B cell (primary cell): ENCODE measurements around the gene ADAR. TPM values are rescaled to one million over a fixed set of nuclear protein-coding genes. Genes with fewer than 3 reads are reported as not detected.

ENCODE experiments used
- ATAC-seq: fragments of 200-7000 bp; cut with Tn5 transposase; one replicate; pipeline ENCODE4 v1.10.0; 2021; ENCODE audit warnings: low read depth, mild to moderate bottlenecking, moderate number of reproducible peaks, moderate library complexity
- CTCF ChIA-PET: fragments of 350-600 bp; sonication (Branson Sonifier 250); formaldehyde crosslinking; loops from one replicate; lab custom pipeline; 2021; ENCODE audit warnings: antibody characterized with exemption, inconsistent platforms; lab: Charles Lee
- POLR2A ChIA-PET: fragments of 350-600 bp; sonication (Branson Sonifier 250); formaldehyde crosslinking; loops from one replicate; lab custom pipeline; 2021; ENCODE audit warnings: antibody characterized with exemption; lab: Charles Lee
- DNase-seq: peaks from one replicate; pipeline ENCODE4 v3.0.0; 2013
- H2AFZ ChIP-seq: 2 replicates; pipeline ENCODE4 v1.6.1; 2012; ENCODE audit warnings: mild to moderate bottlenecking, low read depth, low read length; ENCODE audit not compliant: insufficient read depth, poor library complexity, severe bottlenecking
- H3K27ac ChIP-seq, 2 donors: 1 replicate in 1 of 2; 2 replicates in 1 of 2; pipeline ENCODE4 v1.5.1; 2012 to 2013; ENCODE audit warnings: low read length in 2 of 2, mild to moderate bottlenecking in 2 of 2, moderate library complexity in 1 of 2
- H3K27me3 ChIP-seq, 4 experiments: fragments of 200-600 bp in 1 of 4; sonication (generic) in 1 of 4; replicated peaks in 1 of 4; 1 replicate in 2 of 4; 2 replicates in 2 of 4; pipeline versions ENCODE4 v1.6.1 to v1.7.0; 2013 to 2016; ENCODE audit warnings: low read length in 3 of 4, mild to moderate bottlenecking in 2 of 4, mixed read lengths in 1 of 4, moderate library complexity in 1 of 4; ENCODE audit not compliant: insufficient read depth in 4 of 4, control insufficient read depth in 3 of 4; ENCODE audit errors: control extremely low read depth in 1 of 4
- H3K36me3 ChIP-seq, 2 experiments: replicated peaks in 1 of 2; 1 replicate in 1 of 2; 2 replicates in 1 of 2; pipeline versions ENCODE4 v1.6.1 to v1.7.1; 2013; ENCODE audit warnings: low read length in 1 of 2; ENCODE audit not compliant: insufficient read depth in 2 of 2, control insufficient read depth in 1 of 2; ENCODE audit errors: control extremely low read depth in 1 of 2, extremely low read depth in 1 of 2
- H3K4me1 ChIP-seq, 2 donors: fragments of 200-600 bp in 1 of 2; sonication (generic) in 1 of 2; 1 replicate in 1 of 2; 2 replicates in 1 of 2; pipeline versions ENCODE4 v1.5.1 to v1.6.1; 2013 to 2017; ENCODE audit warnings: low read length in 2 of 2; ENCODE audit not compliant: control insufficient read depth in 2 of 2, insufficient read depth in 2 of 2
- H3K4me2 ChIP-seq: replicated peaks from 2 replicates; pipeline ENCODE3; 2012; ENCODE audit warnings: mild to moderate bottlenecking, low read depth, low read length; ENCODE audit not compliant: poor library complexity, severe bottlenecking
- H3K4me3 ChIP-seq, 5 experiments: fragments of 200-600 bp in 1 of 5; sonication (generic) in 1 of 5; 1 replicate in 3 of 5; 2 replicates in 2 of 5; pipeline versions ENCODE4 v1.5.1 to v1.7.0; 2011 to 2016; ENCODE audit warnings: low read length in 4 of 5, mild to moderate bottlenecking in 4 of 5, low read depth in 2 of 5, control low read depth in 1 of 5, moderate library complexity in 1 of 5; ENCODE audit not compliant: insufficient read depth in 1 of 5; ENCODE audit errors: control extremely low read depth in 1 of 5, extremely low read depth in 1 of 5
- H3K79me2 ChIP-seq: fragments of 200-600 bp; sonication (generic); one replicate; pipeline ENCODE4 v1.6.0; 2016; ENCODE audit warnings: low read length; ENCODE audit not compliant: control insufficient read depth, insufficient read depth
- H3K9ac ChIP-seq: fragments of 200-600 bp; sonication (generic); 2 replicates; pipeline ENCODE4 v1.6.1; 2017; ENCODE audit warnings: mild to moderate bottlenecking, low read length, moderate library complexity
- H3K9me3 ChIP-seq, 3 donors: one replicate each; pipeline versions ENCODE4 v1.6.1 to v1.7.1; 2013; ENCODE audit warnings: low read length in 2 of 3; ENCODE audit not compliant: control insufficient read depth in 2 of 3, insufficient read depth in 1 of 3; ENCODE audit errors: control extremely low read depth in 1 of 3
- H4K20me1 ChIP-seq: 2 replicates; pipeline ENCODE4 v1.6.0; 2012; ENCODE audit warnings: mild to moderate bottlenecking, low read length; ENCODE audit not compliant: insufficient read depth, control insufficient read depth, poor library complexity, severe bottlenecking
- H3K27ac Mint-ChIP-seq: one replicate; pipeline ENCODE4 v1.8.0; 2021; ENCODE audit warnings: mixed read lengths
- H3K27me3 Mint-ChIP-seq: one replicate; pipeline ENCODE4 v1.8.0; 2021; ENCODE audit warnings: mixed read lengths
- H3K4me1 Mint-ChIP-seq: one replicate; pipeline ENCODE4 v1.8.0; 2021; ENCODE audit warnings: mixed read lengths
- H3K4me3 Mint-ChIP-seq: one replicate; pipeline ENCODE4 v1.8.0; 2021; ENCODE audit warnings: mixed read lengths
- H3K9me3 Mint-ChIP-seq: one replicate; pipeline ENCODE4 v1.8.0; 2022; ENCODE audit warnings: mixed read lengths; ENCODE audit not compliant: insufficient read depth
- EZH2 ChIP-seq: IDR thresholded peaks from 2 replicates; pipeline ENCODE4 v1.6.1; 2012; ENCODE audit warnings: borderline replicate concordance, low read depth, mild to moderate bottlenecking, moderate library complexity, low read length; ENCODE audit not compliant: insufficient read depth, poor library complexity, severe bottlenecking
- WGBS: methylation state at CpG from one replicate; pipeline ENCODE4 v1.1.5; 2013; ENCODE audit warnings: missing lambda C conversion rate; ENCODE audit not compliant: insufficient coverage; 5-methylcytosine and 5-hydroxymethylcytosine counted together
- intact Hi-C: fragments of 100-400 bp; cut with micrococcal nuclease; formaldehyde crosslinking; loops from one replicate; pipeline ENCODE4 v1.10.0; 2022
- polyA plus RNA-seq: library from polyadenylated mRNA; depleted of rRNA; stranded (reverse); fragments of >200 nt; gene quantifications from 2 replicates; pipeline ENCODE4 v1.2.3, GENCODE V29; 2012
- total RNA-seq, 2 donors: library from RNA; stranded (reverse); fragments of 120-200 nt in 1 of 2; gene quantifications; 1 replicate in 1 of 2; 2 replicates in 1 of 2; pipeline versions ENCODE4 v1.2.3 to v1.2.4, GENCODE V29; 2013 to 2022
- TF ChIP-seq, protein P1 (sequence below): fragments of 200-600 bp; IDR thresholded peaks from one replicate; pipeline ENCODE4 v1.8.0; 2022; ENCODE audit warnings: antibody characterized with exemption, mild to moderate bottlenecking

The ADAR gene
- total and polyA plus RNA-seq, 2 donors (not counting 1 experiment from before 2014, with no cell fraction given): 64.9 to 241 TPM

GRCh38 chr1:154567386-154568156 is 40.4 kb downstream of the ADAR start, which contains the start of gene CHRNB2:
Gene CHRNB2, plus strand, starts transcription at chr1:154567778. Its CDS starts 267 bp downstream, at chr1:154568045.
- Mint-ChIP-seq H3K27ac (no peak within 1 kb of the TSS), H3K4me3 (peak within 1 kb of the TSS; percentile 12), H3K27me3 (peaks cover 51% of the 10 kb centered on the region), H3K9me3 (no peaks in the 10 kb centered on the region), H3K4me1 (peaks cover 5% of the 10 kb centered on the region)
- Histone ChIP-seq H3K4me1 (peaks cover 8 to 10% of the 10 kb centered on the region in 2 donors), H3K27me3 (peaks cover 0 to 44% (median 20%) of the 10 kb centered on the region in 4 experiments), H3K36me3 (no peaks in the 10 kb centered on the region), H3K79me2 (no peaks in the 10 kb centered on the region), H4K20me1 (no peaks in the 10 kb centered on the region), H3K4me3 (no peak within 1 kb of the TSS), H3K9me3 (peaks cover 0 to 16% (median 0%) of the 10 kb centered on the region in 3 donors), H2AFZ (no peak within 1 kb of the TSS), H3K9ac (peak within 1 kb of the TSS; percentile 10), H3K27ac (no peak within 1 kb of the TSS), H3K4me2 (peak within 1 kb of the TSS; percentile 58)
- CTCF ChIA-PET: interaction anchor here (1.0 to 1.5 kb wide), 4 partner anchors 8 to 494 kb away, joined by 3 to 5 read pairs (median 4); no protein-coding TSS in a partner anchor
- POLR2A ChIA-PET: no interaction called here
- ATAC-seq: peak; percentile 97
- peak; percentile 75 for DNase-seq
- 4% methylated on average over 51 of the region's 53 CpGs for WGBS
- intact Hi-C loops: no loop called here
- TF ChIP-seq EZH2: no peak
- TF ChIP-seq, protein P1, sequence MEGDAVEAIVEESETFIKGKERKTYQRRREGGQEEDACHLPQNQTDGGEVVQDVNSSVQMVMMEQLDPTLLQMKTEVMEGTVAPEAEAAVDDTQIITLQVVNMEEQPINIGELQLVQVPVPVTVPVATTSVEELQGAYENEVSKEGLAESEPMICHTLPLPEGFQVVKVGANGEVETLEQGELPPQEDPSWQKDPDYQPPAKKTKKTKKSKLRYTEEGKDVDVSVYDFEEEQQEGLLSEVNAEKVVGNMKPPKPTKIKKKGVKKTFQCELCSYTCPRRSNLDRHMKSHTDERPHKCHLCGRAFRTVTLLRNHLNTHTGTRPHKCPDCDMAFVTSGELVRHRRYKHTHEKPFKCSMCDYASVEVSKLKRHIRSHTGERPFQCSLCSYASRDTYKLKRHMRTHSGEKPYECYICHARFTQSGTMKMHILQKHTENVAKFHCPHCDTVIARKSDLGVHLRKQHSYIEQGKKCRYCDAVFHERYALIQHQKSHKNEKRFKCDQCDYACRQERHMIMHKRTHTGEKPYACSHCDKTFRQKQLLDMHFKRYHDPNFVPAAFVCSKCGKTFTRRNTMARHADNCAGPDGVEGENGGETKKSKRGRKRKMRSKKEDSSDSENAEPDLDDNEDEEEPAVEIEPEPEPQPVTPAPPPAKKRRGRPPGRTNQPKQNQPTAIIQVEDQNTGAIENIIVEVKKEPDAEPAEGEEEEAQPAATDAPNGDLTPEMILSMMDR: no peak

- ATAC-seq (no peak), DNase-seq (no peak)
- H3K27me3 ChIP-seq: peaks cover 0 to 38% (median 20%) of the 10 kb centered on the region in 4 experiments
- no peaks in the 10 kb centered on the region for H4K20me1 ChIP-seq
- H3K4me1 Mint-ChIP-seq: peaks cover 5% of the 10 kb centered on the region
- CTCF ChIA-PET: no interaction called here
- TF ChIP-seq, protein P1: no peak
- H3K4me2 ChIP-seq: no peak overlapping the region
- intact Hi-C loops: no loop called here
- peaks cover 0 to 12% (median 0%) of the 10 kb centered on the region in 3 donors for H3K9me3 ChIP-seq
- 93% methylated on average over 5 of the region's 6 CpGs for WGBS
- no peak overlapping the region for H3K27ac Mint-ChIP-seq
- H3K27ac ChIP-seq: no peak overlapping the region
- no peak overlapping the region for H3K9ac ChIP-seq
- H3K36me3 ChIP-seq: no peaks in the 10 kb centered on the region
- peaks cover 44% of the 10 kb centered on the region for H3K27me3 Mint-ChIP-seq
- H3K9me3 Mint-ChIP-seq: no peaks in the 10 kb centered on the region
- H3K79me2 ChIP-seq: no peaks in the 10 kb centered on the region
- no peak overlapping the region for H3K4me3 Mint-ChIP-seq
- peaks cover 8 to 10% of the 10 kb centered on the region in 2 donors for H3K4me1 ChIP-seq
- POLR2A ChIA-PET: no interaction called here
- H2AFZ ChIP-seq: no peak overlapping the region
- no peak overlapping the region for H3K4me3 ChIP-seq
These were observed 42.1 kb downstream of the ADAR start for GRCh38 chr1:154565876-154566275.
